Heart left ventricle (tissue), 16 donors: ENCODE measurements around the gene CHCHD6. TPM values are rescaled to one million over a fixed set of nuclear protein-coding genes. Genes with fewer than 3 reads are reported as not detected.

Experiments
- ATAC-seq, 4 donors: fragments of 200-7000 bp; cut with Tn5 transposase; one replicate each; pipeline ENCODE4 v1.9.1; 2020 to 2022; ENCODE audit warnings: moderate library complexity in 4 of 4, mild to moderate bottlenecking in 3 of 4, moderate number of reproducible peaks in 1 of 4
- DNase-seq, 5 donors: peaks; one replicate each; pipeline ENCODE4 v3.0.0-alpha.2; 2020
- H3K27ac ChIP-seq, 12 donors: fragments of 200-600 bp; sonication (generic) in 4 of 12; one replicate each; pipeline versions ENCODE4 v1.5.0 to v1.8.0; 2016 to 2022; ENCODE audit warnings: mild to moderate bottlenecking in 2 of 12
- H3K27me3 ChIP-seq, 9 donors: fragments of 200-600 bp; sonication (generic) in 2 of 9; one replicate each; pipeline versions ENCODE4 v1.5.1 to v1.8.0; 2016 to 2022; ENCODE audit warnings: mild to moderate bottlenecking in 3 of 9
- H3K36me3 ChIP-seq, 9 donors: fragments of 200-600 bp; sonication (generic) in 2 of 9; one replicate each; pipeline versions ENCODE4 v1.5.0 to v1.8.0; 2018 to 2022; ENCODE audit warnings: mild to moderate bottlenecking in 2 of 9
- H3K4me1 ChIP-seq, 12 donors: fragments of 200-600 bp; sonication (generic) in 4 of 12; one replicate each; pipeline versions ENCODE4 v1.5.0 to v1.8.0; 2016 to 2022; ENCODE audit warnings: mild to moderate bottlenecking in 3 of 12
- H3K4me3 ChIP-seq, 12 donors: fragments of 200-600 bp; sonication (generic) in 4 of 12; one replicate each; pipeline versions ENCODE4 v1.5.0 to v1.8.0; 2017 to 2022; ENCODE audit warnings: mild to moderate bottlenecking in 9 of 12, moderate library complexity in 4 of 12
- H3K9me3 ChIP-seq, 12 donors: fragments of 200-600 bp; sonication (generic) in 4 of 12; one replicate each; pipeline versions ENCODE4 v1.5.0 to v1.8.0; 2016 to 2022; ENCODE audit warnings: mild to moderate bottlenecking in 1 of 12
- CTCF ChIP-seq, 12 donors: fragments of 200-600 bp; sonication (generic) in 4 of 12; IDR thresholded peaks; one replicate each; pipeline versions ENCODE4 v1.5.0 to v1.8.0; 2018 to 2022; ENCODE audit warnings: antibody characterized with exemption in 12 of 12, mild to moderate bottlenecking in 5 of 12
- POLR2A ChIP-seq, 2 donors: fragments of 450-650 bp; IDR thresholded peaks; one replicate each; pipeline ENCODE4 v1.6.1; 2017; ENCODE audit warnings: antibody characterized with exemption in 2 of 2, mild to moderate bottlenecking in 2 of 2, moderate library complexity in 2 of 2
- WGBS, 4 donors: extraction: QIAGEN DNeasy Blood & Tissue Kit in 2 of 4; methylation state at CpG; one replicate each; pipeline versions ENCODE4 v1.1.5 to v1.1.7; 2013 to 2018; 5-methylcytosine and 5-hydroxymethylcytosine counted together
- intact Hi-C, 10 donors: fragments of 100-400 bp; cut with DNase I; formaldehyde crosslinking; loops; one replicate each; pipeline versions ENCODE4 v1.11.1 to v1.14.2; 2022
- polyA plus RNA-seq, 2 donors: library from polyadenylated mRNA; stranded (reverse); fragments of 200-250 nt; gene quantifications; one replicate each; pipeline ENCODE4 v1.2.3, GENCODE V29; 2013
- total RNA-seq, 9 donors: library from RNA; depleted of rRNA in 2 of 9; stranded (reverse); fragments of >200 nt in 2 of 9; fragmentation: NEBNext Ultra II Directional in 3 of 9; extraction: Animal tissue kit (Norgen Biotek cat#: 25700) in 3 of 9; gene quantifications; one replicate each; pipeline versions ENCODE4 v1.1.0 to v1.2.4, GENCODE V29; 2016 to 2023
- donor health status: ischemic (EF 13 %, LVEDD 7.1; RV severe dilation, severe dysfunction).
- donor health status: healthy with polysubstance abuse.
- donor health status: DM: no; HTN: yes; CAD: no.
- donor health status: DM: no; HTN: no; CAD: no.
- donor health status: ischemic (EF 25% LVEDD 6.9; RV normal size, moderate dysfunction).
- donor health status: ischemic (EF 25% LVEDD 5.7; RV mildly dilated, moderate dysfunction).
- donor health status: healthy.
- donor health status: DM: yes; HTN: yes; CAD: no.
- donor health status: ischemic (EF 35%, LVEDD 5.7; RV mildly dilated, moderate dysfunction).
- donor health status: nonischemic (EF 11% LVEDD 7.7; RV severe dilation, severe dysfunction).
- donor health status: DM: yes; HTN: yes; CAD: no.
- donor health status: PGD.
- donor health status: ischemic (EF 29% LVEDD 5.4; RV normal size, mild dysfunction).
- donor health status: nonischemic (EF 23%, LVEDD 6.1; RV moderate dilation, normal function).

CHCHD6 gene
- total and polyA plus RNA-seq, 11 donors: 7.7 to 29.3 (median 11.6) TPM

GRCh38 chr3:126984391-126985131, 280.5 kb downstream of the CHCHD6 start:
- WGBS, 4 donors: 53 to 61% (median 58%) methylated on average over 12 to 21 of the region's 21 CpGs
- Histone ChIP-seq H3K27me3 (peaks cover 0 to 4% (median 0%) of the 10 kb centered on the region in 9 donors), H3K27ac (peak overlapping the region in 4 of 12 donors; percentile 8 to 80 (median 70)), H3K4me3 (peak overlapping the region; percentile 60 to 91 (median 78)), H3K9me3 (no peaks in the 10 kb centered on the region), H3K4me1 (peaks cover 0 to 50% (median 25%) of the 10 kb centered on the region in 12 donors), H3K36me3 (peaks cover 0 to 12% (median 6%) of the 10 kb centered on the region in 9 donors)
- DNase-seq: no peak
- TF ChIP-seq POLR2A (IDR thresholded peaks at IDR 0.05) (no peak), CTCF (IDR thresholded peaks at IDR 0.05) (no peak)
- ATAC-seq: no peak
- intact Hi-C loops: loop anchor here (5.0 to 10.0 kb wide), 12 partner anchors 150 to 563 kb away; no protein-coding TSS in a partner anchor

GRCh38 chr3:126985132-126985985, 281.3 kb downstream of the CHCHD6 start:
- H3K9me3 ChIP-seq: no peaks in the 10 kb centered on the region
- no peak for ATAC-seq
- intact Hi-C loops: loop anchor here in 7 of 10 donors (5.0 to 10.0 kb wide), 7 partner anchors 149 to 559 kb away; no protein-coding TSS in a partner anchor
- no peak for DNase-seq
- H3K4me3 ChIP-seq: peak overlapping the region in 3 of 12 donors; percentile 76 to 89 (median 87)
- no peak for TF ChIP-seq POLR2A (IDR thresholded peaks at IDR 0.05)
- no peak for TF ChIP-seq CTCF (IDR thresholded peaks at IDR 0.05)
- H3K27me3 ChIP-seq: peaks cover 0 to 4% (median 0%) of the 10 kb centered on the region in 9 donors
- H3K4me1 ChIP-seq: peaks cover 0 to 50% (median 25%) of the 10 kb centered on the region in 12 donors
- peaks cover 0 to 20% (median 13%) of the 10 kb centered on the region in 9 donors for H3K36me3 ChIP-seq
- H3K27ac ChIP-seq: no peak overlapping the region
- 73 to 82% (median 77%) methylated on average over 14 to 17 of the region's 17 CpGs for WGBS, 4 donors

- no peak overlapping the region for H3K27ac ChIP-seq
- H3K9me3 ChIP-seq: no peaks in the 10 kb centered on the region
- DNase-seq (no peak), ATAC-seq (no peak)
- WGBS, 4 donors: 60 to 69% (median 67%) methylated on average over 3 to 9 of the region's 9 CpGs
- peaks cover 0 to 50% (median 25%) of the 10 kb centered on the region in 12 donors for H3K4me1 ChIP-seq
- peaks cover 0 to 4% (median 0%) of the 10 kb centered on the region in 9 donors for H3K27me3 ChIP-seq
- no peak for TF ChIP-seq CTCF (IDR thresholded peaks at IDR 0.05)
- no peak for TF ChIP-seq POLR2A (IDR thresholded peaks at IDR 0.05)
- H3K36me3 ChIP-seq: peaks cover 0 to 24% (median 16%) of the 10 kb centered on the region in 9 donors
- H3K4me3 ChIP-seq: no peak overlapping the region
- intact Hi-C loops: loop anchor here in 7 of 10 donors (5.0 to 10.0 kb wide), 7 partner anchors 149 to 559 kb away; no protein-coding TSS in a partner anchor
Observed at GRCh38 chr3:126986001-126986400, 282.0 kb downstream of the CHCHD6 start.
